Adrenal gland (tissue), 5 donors: Measurements from ENCODE around the gene STAT1.

Experiments
- CTCF ChIP-seq, 6 experiments: fragments of 450-650 bp in 4 of 6; fragments of 200-600 bp in 2 of 6; sonication (generic) in 1 of 6; IDR thresholded peaks; 1 replicate in 5 of 6; 2 replicates in 1 of 6; pipeline versions ENCODE4 v1.5.1 to v1.8.0; 2016 to 2021; ENCODE audit warnings: antibody characterized with exemption in 6 of 6, mild to moderate bottlenecking in 2 of 6, moderate library complexity in 1 of 6
- POLR2A ChIP-seq, 2 donors: fragments of 450-650 bp; IDR thresholded peaks; one replicate each; pipeline ENCODE4 v1.6.1; 2017; ENCODE audit warnings: antibody characterized with exemption in 2 of 2, mild to moderate bottlenecking in 2 of 2, moderate library complexity in 1 of 2
- donor health status: DM: no; HTN: no; CAD: no.

- TF ChIP-seq POLR2A (IDR thresholded peaks at IDR 0.05) (no peak), CTCF (IDR thresholded peaks at IDR 0.05) (no peak)
These were observed 83.6 kb downstream of the STAT1 start for GRCh38 chr2:190930411-190930810.
